ENCODE data around the gene NXPE3.

GRCh38 chr3:101796077-101796680 is 17.2 kb downstream of the NXPE3 start:
- no peak for TF ChIP-seq POLR2A (IDR thresholded peaks at IDR 0.05)
- no peak for TF ChIP-seq CTCF (IDR thresholded peaks at IDR 0.05)

Measured in testis (tissue), 2 donors.